HCT116 (cell line): Measurements from ENCODE around the gene PDE4B. TPM values are rescaled to one million over a fixed set of nuclear protein-coding genes. Genes with fewer than 3 reads are reported as not detected.
"Not testable (repeated sequence)": the region's sequence is repeated elsewhere in the genome, so short reads cannot be mapped to it uniquely, and the experiment has no call there.

Source experiments
- ATAC-seq: fragments of 200-7000 bp; cut with Tn5 transposase; 2 replicates; pipeline ENCODE4 v1.9.1; 2020; ENCODE audit warnings: mild to moderate bottlenecking, moderate library complexity
- BruUV-seq: library from RNA; stranded (reverse); fragments of 400-500 nt; replicated peaks from 2 replicates; lab custom pipeline; 2021; lab: Mats Ljungman, UMichigan
- CTCF ChIA-PET: fragments of 300-600 bp; sonication (Branson Sonifier 250); formaldehyde crosslinking; loops from one replicate; lab custom pipeline; 2021; ENCODE audit warnings: antibody characterized with exemption; lab: Charles Lee
- POLR2A ChIA-PET: fragments of 300-600, 350-600 bp; sonication (Branson Sonifier 250); formaldehyde crosslinking; loops from one replicate; lab custom pipeline; 2021; ENCODE audit warnings: antibody characterized with exemption; lab: Charles Lee
- RAD21 ChIA-PET, 2 experiments: fragments of 300-600 bp; sonication (Branson Sonifier 250); formaldehyde crosslinking; loops; one replicate each; lab custom pipeline; 2023; ENCODE audit warnings: low total read pairs in 2 of 2; ENCODE audit not compliant: uncharacterized antibody in 2 of 2, unreplicated experiment in 2 of 2, low non-redundant PET in 1 of 2; lab: Charles Lee
- DNase-seq: peaks from one replicate; pipeline ENCODE4 v3.0.0-alpha.2; 2010; ENCODE audit warnings: low read depth, low spot score
- H2AFZ ChIP-seq: fragments of 200-600 bp; shearing (Covaris generic), sonication (generic); 2 replicates; pipeline ENCODE4 v1.6.1; 2017; ENCODE audit warnings: low read depth, mixed run types, mixed read lengths, antibody characterized with exemption, low read length; ENCODE audit not compliant: poor library complexity, severe bottlenecking
- H3K27ac ChIP-seq: 2 replicates; pipeline ENCODE4 v1.5.1; 2012; ENCODE audit warnings: low read depth, low read length
- H3K27me3 ChIP-seq: fragments of 200-600 bp; sonication (generic); 2 replicates; pipeline ENCODE4 v1.6.1; 2016; ENCODE audit warnings: mixed run types, low read length, mixed read lengths; ENCODE audit not compliant: insufficient read depth
- H3K36me3 ChIP-seq, 2 experiments: fragments of 200-500 bp in 1 of 2; fragments of 200-600 bp in 1 of 2; sonication (Bioruptor generic) in 1 of 2; sonication (generic) in 1 of 2; 2 replicates each; pipeline versions ENCODE4 v1.5.1 to v1.6.1; 2014 to 2016; ENCODE audit warnings: low read length in 2 of 2, inconsistent platforms in 1 of 2, mixed read lengths in 1 of 2, mixed run types in 1 of 2; ENCODE audit not compliant: insufficient read depth in 2 of 2, control insufficient read depth in 1 of 2
- H3K4me1 ChIP-seq, 2 experiments: fragments of 200-600 bp in 1 of 2; sonication (generic) in 1 of 2; 2 replicates each; pipeline versions ENCODE4 v1.5.1 to v1.6.1; 2012 to 2017; ENCODE audit warnings: low read length in 2 of 2, inconsistent platforms in 1 of 2, mild to moderate bottlenecking in 1 of 2, mixed read lengths in 1 of 2, mixed run types in 1 of 2, moderate library complexity in 1 of 2; ENCODE audit not compliant: insufficient read depth in 2 of 2, control insufficient read depth in 1 of 2
- H3K4me2 ChIP-seq: fragments of 200-600 bp; sonication (generic); 2 replicates; pipeline ENCODE4 v1.6.1; 2017; ENCODE audit warnings: mixed run types, low read length, mixed read lengths
- H3K4me3 ChIP-seq, 2 experiments: fragments of 200-600 bp in 1 of 2; sonication (generic) in 1 of 2; replicated peaks in 1 of 2; 2 replicates each; pipeline ENCODE4 v1.5.1; 2011 to 2016; ENCODE audit warnings: low read length in 2 of 2, control low read depth in 1 of 2, low read depth in 1 of 2, mild to moderate bottlenecking in 1 of 2, mixed read lengths in 1 of 2, mixed run types in 1 of 2
- H3K79me2 ChIP-seq: fragments of 200-600 bp; sonication (generic); 2 replicates; pipeline ENCODE4 v1.6.1; 2017; ENCODE audit warnings: mild to moderate bottlenecking, mixed run types, low read length, moderate library complexity, mixed read lengths; ENCODE audit not compliant: insufficient read depth
- H3K9ac ChIP-seq: fragments of 200-600 bp; sonication (generic); 2 replicates; pipeline ENCODE4 v1.6.1; 2016; ENCODE audit warnings: low read length, mixed read lengths
- H3K9me2 ChIP-seq: fragments of 200-600 bp; sonication (generic), shearing (Covaris generic); 2 replicates; pipeline ENCODE4 v1.6.1; 2017; ENCODE audit warnings: mixed run types, mild to moderate bottlenecking, moderate library complexity; ENCODE audit not compliant: insufficient read depth
- H3K9me3 ChIP-seq, 2 experiments: fragments of 200-500 bp in 1 of 2; fragments of 200-600 bp in 1 of 2; sonication (Bioruptor generic) in 1 of 2; sonication (generic) in 1 of 2; 2 replicates each; pipeline ENCODE4 v1.6.1; 2014 to 2017; ENCODE audit warnings: low read length in 2 of 2, mixed read lengths in 2 of 2, inconsistent platforms in 1 of 2, low read depth in 1 of 2, mild to moderate bottlenecking in 1 of 2, mixed run types in 1 of 2, moderate library complexity in 1 of 2; ENCODE audit not compliant: control insufficient read depth in 1 of 2, insufficient read depth in 1 of 2
- H4K20me1 ChIP-seq: fragments of 200-600 bp; sonication (generic), shearing (Covaris generic); 2 replicates; pipeline ENCODE4 v1.6.1; 2017; ENCODE audit warnings: mixed run types, mild to moderate bottlenecking, moderate library complexity; ENCODE audit not compliant: insufficient read depth
- CTCF ChIP-seq, 3 experiments: fragments of 200-600 bp in 1 of 3; sonication (generic) in 1 of 3; IDR thresholded peaks in 2 of 3; conservative IDR thresholded peaks in 1 of 3; 2 replicates each; pipeline ENCODE4 v1.5.1; 2012 to 2017; ENCODE audit warnings: low read depth in 2 of 3, low read length in 2 of 3, antibody characterized with exemption in 1 of 3, borderline replicate concordance in 1 of 3, control low read depth in 1 of 3, mild to moderate bottlenecking in 1 of 3, mixed read lengths in 1 of 3, mixed run types in 1 of 3, moderate library complexity in 1 of 3; ENCODE audit not compliant: insufficient read depth in 1 of 3
- REST ChIP-seq: IDR thresholded peaks from 2 replicates; pipeline ENCODE4 v1.6.1; 2012; ENCODE audit warnings: low read depth
- SRF ChIP-seq: IDR thresholded peaks from 2 replicates; pipeline ENCODE4 v1.6.1; 2012; ENCODE audit warnings: low read depth
- intact Hi-C: fragments of 100-400 bp; cut with micrococcal nuclease; formaldehyde crosslinking; loops from 2 replicates; pipeline ENCODE4 v1.10.0; 2022
- total RNA-seq: library from RNA; stranded (reverse); gene quantifications from one replicate; pipeline ENCODE4 v1.2.1, GENCODE V29; 2021; ENCODE audit not compliant: unreplicated experiment

PDE4B gene
- total RNA-seq, 1 experiment from 2014 or later = 76.9 TPM

GRCh38 chr1:65872301-65872700 is 79.6 kb downstream of the PDE4B start:
- DNase-seq = no peak
- TF ChIP-seq SRF = no peak
- no peak for TF ChIP-seq CTCF (IDR thresholded peaks at IDR 0.05 in 2 of 3, conservative IDR thresholded peaks at IDR 0.05 in 1 of 3; ENCODE audit: borderline replicate concordance in 1 of 3, insufficient read depth in 1 of 3, low read depth in 2 of 3, low read length in 2 of 3)
- no peak for TF ChIP-seq REST
- no peak overlapping the region for H3K27ac ChIP-seq
- no peaks in the 10 kb centered on the region for H3K27me3 ChIP-seq
- H3K36me3 ChIP-seq = no peaks in the 10 kb centered on the region
- intact Hi-C loops = no loop called here
- no peak overlapping the region for H2AFZ ChIP-seq
- no peaks in the 10 kb centered on the region for H3K4me1 ChIP-seq
- H3K79me2 ChIP-seq = no peaks in the 10 kb centered on the region
- H3K9ac ChIP-seq = no peak overlapping the region
- ChIA-PET POLR2A (no interaction called here), RAD21 (no interaction called here), CTCF (no interaction called here)
- BruUV-seq = no TSS peak
- ATAC-seq = no peak
- H3K9me3 ChIP-seq = no peaks in the 10 kb centered on the region
- no peaks in the 10 kb centered on the region for H4K20me1 ChIP-seq
- no peaks in the 10 kb centered on the region for H3K9me2 ChIP-seq
- H3K4me3 ChIP-seq = no peak overlapping the region
- H3K4me2 ChIP-seq = no peak overlapping the region

GRCh38 chr1:65878342-65878741 is 85.6 kb downstream of the PDE4B start:
- H4K20me1 ChIP-seq, DNase-seq, H3K36me3 ChIP-seq, H3K27ac ChIP-seq, ATAC-seq, RAD21 ChIA-PET, intact Hi-C loops, CTCF ChIA-PET, H3K4me1 ChIP-seq, H3K4me3 ChIP-seq, H3K79me2 ChIP-seq, BruUV-seq, H3K4me2 ChIP-seq, H2AFZ ChIP-seq, H3K9me3 ChIP-seq, H3K27me3 ChIP-seq, H3K9me2 ChIP-seq, POLR2A ChIA-PET, H3K9ac ChIP-seq: not testable (repeated sequence)
